ENCODE measurements around the gene TMEM187. TPM values are rescaled to one million over a fixed set of nuclear protein-coding genes. Genes with fewer than 3 reads are reported as not detected.

TMEM187 gene
- total RNA-seq, 1 donor from 2014 or later = 8.6 TPM

- no peaks in the 10 kb centered on the region for H3K9me3 ChIP-seq
- TF ChIP-seq POLR2A (IDR thresholded peaks at IDR 0.05) (no peak), CTCF (IDR thresholded peaks at IDR 0.05) (no peak), POLR2AphosphoS5 (IDR thresholded peaks at IDR 0.05; ENCODE audit: insufficient read depth in 1 of 2, low read depth in 1 of 2) (no peak)
- intact Hi-C loops (cut with DNase I) = no loop called here
- peaks cover 0 to 15% of the 10 kb centered on the region in 2 donors for H3K36me3 ChIP-seq
- DNase-seq (ENCODE audit: extremely low spot score in 2 of 2) = no peak
- peaks cover 10% of the 10 kb centered on the region for H3K4me1 ChIP-seq
- H3K27me3 ChIP-seq = no peaks in the 10 kb centered on the region
- H3K27ac ChIP-seq = no peak overlapping the region
- H3K4me3 ChIP-seq = no peak overlapping the region
Measured at GRCh38 chrX:154012336-154012991, 39.9 kb downstream of the TMEM187 start.

GRCh38 chrX:154013001-154013421 is 40.5 kb downstream of the TMEM187 start:
- Histone ChIP-seq H3K4me1 (peaks cover 12% of the 10 kb centered on the region), H3K4me3 (no peak overlapping the region), H3K9me3 (no peaks in the 10 kb centered on the region), H3K36me3 (peaks cover 0 to 15% of the 10 kb centered on the region in 2 donors), H3K27me3 (no peaks in the 10 kb centered on the region), H3K27ac (no peak overlapping the region)
- intact Hi-C loops (cut with DNase I) = no loop called here
- DNase-seq (ENCODE audit: extremely low spot score in 2 of 2) = no peak
- no peak for TF ChIP-seq POLR2A (IDR thresholded peaks at IDR 0.05)
- TF ChIP-seq POLR2AphosphoS5 (IDR thresholded peaks at IDR 0.05; ENCODE audit: insufficient read depth in 1 of 2, low read depth in 1 of 2) = no peak
- TF ChIP-seq CTCF (IDR thresholded peaks at IDR 0.05) = no peak

GRCh38 chrX:154013614-154014360 is 41.2 kb downstream of the TMEM187 start:
- intact Hi-C loops (cut with DNase I) = no loop called here
- Histone ChIP-seq H3K27me3 (no peaks in the 10 kb centered on the region), H3K4me3 (no peak overlapping the region), H3K9me3 (no peaks in the 10 kb centered on the region), H3K27ac (peak overlapping the region; percentile 39), H3K36me3 (peaks cover 0 to 15% of the 10 kb centered on the region in 2 donors), H3K4me1 (peaks cover 19% of the 10 kb centered on the region)
- DNase-seq (ENCODE audit: extremely low spot score in 2 of 2) = no peak
- TF ChIP-seq POLR2AphosphoS5 (IDR thresholded peaks at IDR 0.05; ENCODE audit: insufficient read depth in 1 of 2, low read depth in 1 of 2) = no peak
- peak; percentile 74 to 90 (median 81) for TF ChIP-seq CTCF (IDR thresholded peaks at IDR 0.05)
- TF ChIP-seq POLR2A (IDR thresholded peaks at IDR 0.05) = no peak

- Histone ChIP-seq H3K4me1 (peaks cover 23% of the 10 kb centered on the region), H3K27ac (no peak overlapping the region), H3K9me3 (no peaks in the 10 kb centered on the region), H3K27me3 (no peaks in the 10 kb centered on the region), H3K4me3 (no peak overlapping the region), H3K36me3 (peaks cover 0 to 15% of the 10 kb centered on the region in 2 donors)
- no peak for TF ChIP-seq CTCF (IDR thresholded peaks at IDR 0.05)
- no peak for TF ChIP-seq POLR2A (IDR thresholded peaks at IDR 0.05)
- TF ChIP-seq POLR2AphosphoS5 (IDR thresholded peaks at IDR 0.05; ENCODE audit: insufficient read depth in 1 of 2, low read depth in 1 of 2) = no peak
- intact Hi-C loops (cut with DNase I) = no loop called here
- DNase-seq (ENCODE audit: extremely low spot score in 2 of 2) = no peak
Measured at GRCh38 chrX:154014429-154015380, 42.2 kb downstream of the TMEM187 start.
